HepG2 (cell line): Measurements from ENCODE around the gene GMEB2. TPM values are rescaled to one million over a fixed set of nuclear protein-coding genes. Genes with fewer than 3 reads are reported as not detected.

Experiments
- EED ChIP-seq: sonication (generic); formaldehyde crosslinking; IDR thresholded peaks from 2 replicates; pipeline ENCODE4 v1.5.0; 2020; ENCODE audit warnings: mild to moderate bottlenecking, missing genetic modification reagents
- FOXJ3 ChIP-seq: sonication (generic); formaldehyde crosslinking; IDR thresholded peaks from 2 replicates; pipeline ENCODE4 v1.4.0; 2020; ENCODE audit warnings: missing genetic modification reagents, mild to moderate bottlenecking, borderline replicate concordance
- GLMP ChIP-seq: sonication (generic); formaldehyde crosslinking; IDR thresholded peaks from 2 replicates; pipeline ENCODE4 v1.9.0; 2021; ENCODE audit warnings: missing genetic modification reagents, mild to moderate bottlenecking, borderline replicate concordance
- HMGXB4 ChIP-seq, 2 experiments: sonication (generic) in 1 of 2; formaldehyde crosslinking in 1 of 2; IDR thresholded peaks; 2 replicates each; pipeline versions ENCODE4 v1.4.0 to v1.6.1; 2018 to 2020; ENCODE audit warnings: missing genetic modification reagents in 2 of 2, borderline replicate concordance in 1 of 2, low read depth in 1 of 2, mild to moderate bottlenecking in 1 of 2, missing biosample characterization in 1 of 2
- JUNB ChIP-seq: sonication (generic); formaldehyde crosslinking; IDR thresholded peaks from 2 replicates; pipeline ENCODE4 v1.8.0; 2022; ENCODE audit warnings: missing genetic modification reagents, mild to moderate bottlenecking, borderline replicate concordance
- KDM2A ChIP-seq: sonication (generic); formaldehyde crosslinking; IDR thresholded peaks from 2 replicates; pipeline ENCODE4 v1.4.0; 2020; ENCODE audit warnings: low read depth, missing genetic modification reagents, borderline replicate concordance
- KIAA2018 ChIP-seq: sonication (generic); formaldehyde crosslinking; IDR thresholded peaks from 2 replicates; pipeline ENCODE4 v1.5.0; 2020; ENCODE audit warnings: mild to moderate bottlenecking, missing genetic modification reagents, borderline replicate concordance
- NPAS2 ChIP-seq: sonication (generic); formaldehyde crosslinking; IDR thresholded peaks from 2 replicates; pipeline ENCODE4 v1.8.0; 2022; ENCODE audit warnings: mild to moderate bottlenecking, missing genetic modification reagents, borderline replicate concordance
- RCOR2 ChIP-seq: IDR thresholded peaks from 2 replicates; pipeline ENCODE4 v1.6.1; 2016; ENCODE audit warnings: missing biosample characterization, missing genetic modification reagents
- THYN1 ChIP-seq: sonication (generic); formaldehyde crosslinking; IDR thresholded peaks from 2 replicates; pipeline ENCODE4 v1.8.1; 2023; ENCODE audit warnings: low read depth, mild to moderate bottlenecking, moderate library complexity, missing genetic modification reagents, borderline replicate concordance
- ZBTB7A ChIP-seq: sonication (generic); formaldehyde crosslinking; IDR thresholded peaks from 2 replicates; pipeline ENCODE4 v1.8.0; 2022; ENCODE audit warnings: mild to moderate bottlenecking, missing genetic modification reagents
- ZFP36L2 ChIP-seq: sonication (generic); formaldehyde crosslinking; IDR thresholded peaks from 2 replicates; pipeline ENCODE4 v1.4.0; 2020; ENCODE audit warnings: missing genetic modification reagents
- ZNF329 ChIP-seq: sonication (generic); formaldehyde crosslinking; IDR thresholded peaks from 2 replicates; pipeline ENCODE4 v1.9.0; 2021; ENCODE audit warnings: low read depth, mild to moderate bottlenecking, missing genetic modification reagents
- ZNF33B ChIP-seq: sonication (generic); formaldehyde crosslinking; IDR thresholded peaks from 2 replicates; pipeline ENCODE4 v1.5.1; 2020; ENCODE audit warnings: mild to moderate bottlenecking, missing genetic modification reagents
- ZNF567 ChIP-seq: sonication (generic); formaldehyde crosslinking; IDR thresholded peaks from 2 replicates; pipeline ENCODE4 v1.8.1; 2023; ENCODE audit warnings: mild to moderate bottlenecking, missing genetic modification reagents, borderline replicate concordance
- polyA plus RNA-seq, 8 experiments: library from polyadenylated mRNA; depleted of rRNA in 3 of 8; stranded (reverse) in 7 of 8; unstranded in 1 of 8; fragments of >200 nt; fragmentation: Illumina TruSeq in 4 of 8; extraction: Trizol in 4 of 8; gene quantifications; 2 replicates each; pipeline versions ENCODE4 v1.2.1 to v1.2.3, GENCODE V29; 2011 to 2016; ENCODE audit warnings: low read depth in 4 of 8, missing spikeins in 1 of 8, mixed read lengths in 1 of 8; ENCODE audit not compliant: insufficient read depth in 1 of 8
- total RNA-seq, 5 experiments: library from RNA; depleted of rRNA; stranded (reverse); fragments of >200 nt; fragmentation: Illumina TruSeq; extraction: Trizol; gene quantifications; 2 replicates each; pipeline ENCODE4 v1.2.3, GENCODE V29; 2016; ENCODE audit warnings: low read depth in 1 of 5
- TF ChIP-seq, protein P1 (sequence below): sonication (generic); formaldehyde crosslinking; IDR thresholded peaks from 2 replicates; pipeline ENCODE4 v1.8.0; 2022; ENCODE audit warnings: low read depth, missing genetic modification reagents

Gene GMEB2
- total and polyA plus RNA-seq, 2 of the 13 experiments (the other 11 are each of a cell fraction or from before 2014, with no cell fraction given) = 10.6 to 12.4 TPM

GRCh38 chr20:63574156-63574828 is 52.6 kb downstream of the GMEB2 start, which contains the start of gene HELZ2 (continued):
- no peak for TF ChIP-seq NPAS2
- TF ChIP-seq ZNF33B = no peak
- TF ChIP-seq KDM2A (CRISPR knock-in tag) = peak; percentile 40; the same call in 1 of the 2 replicates
- TF ChIP-seq KIAA2018 (CRISPR knock-in tag) = no peak
- TF ChIP-seq THYN1 (CRISPR knock-in tag) = no peak
- TF ChIP-seq JUNB = no peak
- TF ChIP-seq ZNF567 = peak; percentile 57
- no peak for TF ChIP-seq ZNF329 (CRISPR knock-in tag)
- TF ChIP-seq FOXJ3 (CRISPR knock-in tag) = no peak
- peak; percentile 91; the same call in 1 of the 2 replicates for TF ChIP-seq ZBTB7A (CRISPR knock-in tag)
- no peak for TF ChIP-seq ZFP36L2
- TF ChIP-seq GLMP = no peak
- no peak for TF ChIP-seq EED (CRISPR knock-in tag)
- TF ChIP-seq RCOR2 (CRISPR knock-in tag) = no peak
- TF ChIP-seq HMGXB4 (CRISPR knock-in tag; IDR thresholded peaks at IDR 0.05; ENCODE audit: borderline replicate concordance in 1 of 2, low read depth in 1 of 2) = peak in 1 of 2 experiments; percentile 27; a peak in 2 of 4 replicates
- TF ChIP-seq, protein P1, sequence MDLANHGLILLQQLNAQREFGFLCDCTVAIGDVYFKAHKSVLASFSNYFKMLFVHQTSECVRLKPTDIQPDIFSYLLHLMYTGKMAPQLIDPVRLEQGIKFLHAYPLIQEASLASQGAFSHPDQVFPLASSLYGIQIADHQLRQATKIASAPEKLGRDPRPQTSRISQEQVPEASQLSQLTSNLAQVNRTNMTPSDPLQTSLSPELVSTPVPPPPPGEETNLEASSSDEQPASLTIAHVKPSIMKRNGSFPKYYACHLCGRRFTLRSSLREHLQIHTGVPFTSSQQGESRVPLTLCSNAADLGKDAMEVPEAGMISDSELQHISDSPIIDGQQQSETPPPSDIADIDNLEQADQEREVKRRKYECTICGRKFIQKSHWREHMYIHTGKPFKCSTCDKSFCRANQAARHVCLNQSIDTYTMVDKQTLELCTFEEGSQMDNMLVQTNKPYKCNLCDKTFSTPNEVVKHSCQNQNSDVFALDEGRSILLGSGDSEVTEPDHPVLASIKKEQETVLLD (CRISPR knock-in tag) = no peak
